GM19035 (cell line): Measurements from ENCODE around the gene MACF1.

Experiments
- ATAC-seq: cut with Tn5 transposase; IDR thresholded peaks from one replicate; pipeline ENCODE4 v1.9.1; 2021; ENCODE audit not compliant: unreplicated experiment

The MACF1 gene

DNA sequence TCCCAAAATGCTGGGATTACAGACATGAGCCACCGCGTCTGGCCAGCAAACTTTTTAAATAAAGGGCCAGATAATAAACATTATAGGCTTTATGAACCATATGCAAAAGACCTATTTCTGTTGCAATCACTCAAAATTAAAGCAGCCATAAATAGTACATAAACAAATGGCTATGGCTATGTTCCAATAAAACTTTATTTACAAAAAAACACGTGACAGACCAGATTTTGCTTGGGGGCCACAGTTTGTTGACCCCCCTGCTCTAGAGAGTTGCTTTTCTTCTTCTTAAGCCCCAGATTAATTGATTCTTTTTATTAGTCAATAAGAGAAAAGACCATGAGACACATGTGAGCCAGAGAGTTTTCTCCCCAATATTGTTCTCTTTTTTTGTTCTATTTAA lies 138.3 kb downstream of the MACF1 start:
- ATAC-seq, result no peak

DNA sequence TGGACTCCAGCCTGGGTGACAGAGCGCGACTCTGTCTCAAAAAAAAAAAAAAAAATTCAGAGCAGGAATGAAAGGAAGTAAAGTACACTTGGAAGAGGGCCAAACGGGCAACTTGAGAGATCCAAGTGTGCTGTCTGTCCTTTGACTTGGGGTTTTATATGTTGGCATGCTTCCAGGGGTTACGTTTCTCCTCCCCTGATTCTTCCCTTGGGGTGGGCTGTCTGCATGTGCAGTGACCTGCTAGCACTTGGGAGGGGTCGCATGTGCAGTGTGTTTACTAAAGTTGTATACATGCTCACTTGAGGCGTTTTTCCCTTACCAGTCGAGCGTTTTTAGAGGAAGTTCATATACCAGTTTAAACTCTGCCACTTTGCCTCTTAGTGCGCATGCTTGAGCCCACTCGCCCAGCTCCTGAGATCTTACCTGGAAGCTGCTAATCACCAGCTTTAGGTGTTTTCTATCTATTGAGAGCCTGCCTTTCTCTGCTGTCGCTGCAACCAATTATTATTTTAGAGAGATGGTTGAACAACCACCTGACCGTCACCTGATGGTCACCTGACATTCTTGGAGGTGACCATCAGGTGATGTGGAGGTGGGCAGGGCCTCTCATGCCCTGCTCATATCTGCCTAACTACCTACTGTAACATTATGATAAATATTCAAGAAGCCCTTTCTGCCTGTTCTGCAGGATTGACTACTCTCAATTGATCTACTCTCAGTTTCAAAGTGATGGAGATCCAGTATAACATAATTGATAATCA lies 140.1 kb downstream of the MACF1 start:
- no peak for ATAC-seq

DNA sequence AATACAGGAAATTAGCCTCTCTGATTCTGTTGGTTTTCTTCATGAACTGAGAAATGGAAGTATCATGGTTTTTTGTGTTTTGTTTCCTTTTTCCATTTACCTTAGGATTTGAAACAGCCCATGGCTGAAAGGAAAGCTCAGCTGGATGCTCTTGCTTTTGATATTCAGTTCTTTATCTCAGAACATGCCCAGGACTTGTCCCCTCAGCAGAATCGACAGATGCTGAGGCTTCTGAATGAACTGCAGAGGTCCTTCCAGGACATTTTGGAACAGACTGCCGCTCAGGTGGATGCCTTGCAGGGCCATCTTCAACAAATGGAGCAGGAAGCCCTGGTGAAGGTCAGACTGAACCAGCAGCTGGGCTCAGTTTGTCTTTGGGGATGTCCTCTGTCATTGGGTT lies 142.4 kb downstream of the MACF1 start:
- ATAC-seq, result no peak

DNA sequence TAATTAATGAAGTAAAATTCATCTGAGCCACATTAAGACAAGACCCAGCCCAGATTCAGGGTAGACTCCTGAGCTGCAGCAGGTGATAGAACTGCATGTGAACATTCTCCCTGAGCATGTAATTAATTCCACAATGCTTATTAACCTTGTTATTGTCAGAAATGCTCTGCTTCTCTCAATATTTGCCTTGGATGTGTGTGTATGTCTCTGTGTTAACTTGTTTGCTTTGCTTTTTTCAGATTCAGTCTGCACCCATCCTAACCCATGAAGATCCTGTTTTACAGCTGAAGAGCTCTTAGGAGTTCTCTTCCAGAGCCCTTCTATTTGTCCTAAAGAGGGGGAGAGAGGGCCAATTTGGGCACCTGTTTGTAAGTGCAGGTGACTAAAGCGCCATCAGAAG lies 143.8 kb downstream of the MACF1 start:
- no peak for ATAC-seq

DNA sequence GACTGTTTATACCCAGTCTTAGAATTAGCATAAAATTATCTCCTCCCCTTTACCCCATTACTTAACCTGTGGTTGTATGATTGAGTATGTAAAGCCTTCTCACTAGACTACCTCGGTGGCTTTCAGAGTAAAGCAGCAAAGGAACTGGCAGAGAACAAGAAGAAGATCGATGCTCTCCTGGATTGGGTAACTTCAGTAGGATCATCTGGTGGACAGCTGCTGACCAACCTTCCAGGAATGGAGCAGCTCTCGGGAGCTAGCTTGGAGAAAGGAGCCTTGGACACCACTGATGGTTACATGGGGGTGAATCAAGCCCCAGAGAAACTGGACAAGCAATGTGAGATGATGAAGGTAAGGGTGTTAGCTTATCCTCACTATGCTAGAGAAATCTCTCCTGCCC lies 148.4 kb downstream of the MACF1 start:
- no peak for ATAC-seq

DNA sequence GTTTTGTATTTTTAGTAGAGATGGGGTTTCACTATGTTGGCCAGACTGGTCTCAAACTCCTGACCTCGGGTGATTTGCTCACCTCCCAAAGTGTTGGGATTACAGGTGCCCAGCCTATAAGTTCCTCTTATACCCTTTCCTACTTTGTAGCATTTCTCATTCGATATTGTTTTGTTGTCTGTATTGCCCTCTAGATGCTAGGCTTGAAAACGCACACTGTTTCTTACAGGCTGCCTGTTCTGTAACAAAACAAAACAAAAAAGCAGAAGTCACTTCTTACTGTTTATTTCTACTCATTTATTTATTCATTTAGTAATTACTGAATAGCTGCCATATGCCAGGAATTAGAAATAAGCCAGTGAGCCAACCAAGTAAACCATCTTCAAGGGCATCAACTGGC lies 150.1 kb downstream of the MACF1 start:
- no peak for ATAC-seq

DNA sequence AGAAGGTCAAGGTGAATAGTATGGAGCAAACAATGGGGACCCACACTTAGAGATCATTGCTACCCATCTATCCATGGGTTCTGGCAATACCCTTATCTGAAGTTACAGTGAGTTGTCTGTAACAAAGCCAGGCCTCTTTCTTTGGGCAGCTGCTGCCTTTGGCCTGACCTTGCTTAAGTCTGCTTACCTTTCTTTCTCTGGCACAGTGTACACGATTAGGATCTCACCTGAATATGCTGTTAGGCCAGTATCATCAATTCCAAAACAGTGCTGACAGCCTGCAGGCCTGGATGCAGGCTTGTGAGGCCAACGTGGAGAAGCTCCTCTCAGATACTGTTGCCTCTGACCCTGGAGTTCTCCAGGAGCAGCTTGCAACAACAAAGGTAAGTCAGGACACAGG lies 154.0 kb downstream of the MACF1 start:
- no peak for ATAC-seq

DNA sequence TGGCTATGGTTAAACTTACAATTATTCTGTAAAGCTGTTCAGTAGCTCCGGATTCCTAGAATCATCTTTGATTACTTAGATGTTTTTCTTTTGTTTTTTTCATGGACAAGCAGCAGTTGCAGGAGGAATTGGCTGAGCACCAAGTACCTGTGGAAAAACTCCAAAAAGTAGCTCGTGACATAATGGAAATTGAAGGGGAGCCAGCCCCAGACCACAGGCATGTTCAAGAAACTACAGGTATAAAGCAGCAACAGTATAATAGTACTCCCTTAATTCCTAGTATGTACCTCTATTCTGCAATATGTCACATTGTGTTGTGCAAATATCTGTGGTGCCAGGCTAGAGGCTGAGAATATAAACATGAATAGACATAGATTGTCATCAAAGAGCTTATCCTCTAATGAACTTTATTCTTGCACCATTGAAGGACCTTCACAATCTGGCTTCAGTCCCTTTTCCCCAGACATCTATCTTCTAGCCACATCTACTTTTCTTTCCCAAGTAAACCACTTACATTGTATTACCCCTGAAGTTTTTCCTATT lies 154.6 kb downstream of the MACF1 start:
- no peak for ATAC-seq

DNA sequence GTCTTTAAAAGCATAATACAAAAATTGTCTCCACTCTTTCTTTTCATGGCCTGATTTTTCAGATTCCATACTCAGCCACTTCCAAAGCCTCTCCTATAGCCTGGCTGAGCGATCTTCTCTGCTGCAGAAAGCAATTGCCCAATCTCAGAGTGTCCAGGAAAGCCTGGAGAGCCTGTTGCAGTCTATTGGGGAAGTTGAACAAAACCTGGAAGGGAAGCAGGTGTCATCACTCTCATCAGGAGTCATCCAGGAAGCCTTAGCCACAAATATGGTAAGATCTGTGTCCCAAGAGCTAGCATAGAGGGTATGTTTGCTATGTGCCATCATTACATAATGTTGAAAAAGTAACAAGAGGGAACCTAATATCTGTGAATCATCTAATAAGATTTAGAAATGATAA lies 156.2 kb downstream of the MACF1 start:
- no peak for ATAC-seq

DNA sequence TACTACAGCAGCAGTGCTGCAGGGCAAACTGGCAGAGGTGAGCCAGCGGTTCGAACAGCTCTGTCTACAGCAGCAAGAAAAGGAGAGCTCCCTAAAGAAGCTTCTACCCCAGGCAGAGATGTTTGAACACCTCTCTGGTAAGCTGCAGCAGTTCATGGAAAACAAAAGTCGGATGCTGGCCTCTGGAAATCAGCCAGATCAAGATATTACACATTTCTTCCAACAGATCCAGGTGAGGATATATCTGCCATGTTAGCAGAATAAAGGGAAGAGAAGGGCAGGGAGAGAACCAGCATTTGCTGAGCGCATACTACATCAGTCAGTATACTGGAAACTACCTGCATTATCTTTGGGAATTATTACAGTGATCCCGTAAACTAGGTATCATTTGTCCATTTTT lies 157.0 kb downstream of the MACF1 start:
- ATAC-seq, result no peak

DNA sequence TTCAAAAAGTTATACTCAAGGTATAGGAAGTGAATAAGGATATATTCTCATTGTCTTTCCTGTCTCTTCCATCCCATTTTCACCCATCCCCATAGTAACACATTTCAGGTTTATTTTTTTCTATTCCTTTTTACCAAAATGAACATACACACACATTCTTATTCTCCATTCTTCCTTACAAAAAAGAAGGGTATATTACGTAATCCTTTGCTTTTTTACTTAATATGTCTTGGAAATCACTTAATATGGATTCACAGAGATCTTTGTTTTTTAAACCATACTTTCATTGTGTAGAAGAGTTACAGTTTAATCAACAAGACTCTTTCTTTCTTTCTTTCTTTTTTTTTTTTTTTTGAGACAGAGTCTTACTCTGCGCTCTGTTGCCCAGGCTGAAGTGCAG lies 158.8 kb downstream of the MACF1 start:
- ATAC-seq, result no peak

DNA sequence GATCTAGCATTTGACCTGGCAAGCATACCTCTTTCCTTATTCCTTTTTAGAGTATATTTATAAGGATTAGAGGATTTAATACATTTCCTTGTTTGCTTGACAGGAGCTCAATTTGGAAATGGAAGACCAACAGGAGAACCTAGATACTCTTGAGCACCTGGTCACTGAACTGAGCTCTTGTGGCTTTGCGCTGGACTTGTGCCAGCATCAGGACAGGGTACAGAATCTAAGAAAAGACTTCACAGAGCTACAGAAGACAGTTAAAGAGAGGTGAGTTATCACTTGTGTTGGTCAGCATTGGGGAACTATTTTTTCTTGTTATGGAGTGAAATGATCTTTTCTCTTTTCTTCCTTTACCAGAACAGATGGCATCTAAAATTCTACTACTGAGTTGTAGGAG lies 163.6 kb downstream of the MACF1 start:
- no peak for ATAC-seq

DNA sequence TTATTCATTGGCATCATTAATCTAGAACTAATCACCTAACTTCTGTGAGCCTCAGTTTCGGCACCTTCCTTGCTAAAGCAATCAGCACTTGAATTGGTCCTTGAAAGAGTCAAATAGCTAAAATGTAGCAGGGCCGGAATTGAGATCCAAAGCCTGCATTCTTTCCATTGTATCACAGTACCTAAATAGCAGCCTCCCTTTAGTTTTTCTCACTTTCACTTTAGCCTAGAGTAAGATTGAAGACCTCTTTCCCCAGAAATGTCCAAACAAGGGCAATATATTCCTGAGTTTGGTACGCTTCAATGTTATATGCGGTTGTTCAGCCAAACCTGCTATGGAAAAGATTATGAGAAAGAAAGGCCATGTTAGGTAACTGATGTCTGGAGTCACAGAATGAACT lies 165.1 kb downstream of the MACF1 start:
- no peak for ATAC-seq

DNA sequence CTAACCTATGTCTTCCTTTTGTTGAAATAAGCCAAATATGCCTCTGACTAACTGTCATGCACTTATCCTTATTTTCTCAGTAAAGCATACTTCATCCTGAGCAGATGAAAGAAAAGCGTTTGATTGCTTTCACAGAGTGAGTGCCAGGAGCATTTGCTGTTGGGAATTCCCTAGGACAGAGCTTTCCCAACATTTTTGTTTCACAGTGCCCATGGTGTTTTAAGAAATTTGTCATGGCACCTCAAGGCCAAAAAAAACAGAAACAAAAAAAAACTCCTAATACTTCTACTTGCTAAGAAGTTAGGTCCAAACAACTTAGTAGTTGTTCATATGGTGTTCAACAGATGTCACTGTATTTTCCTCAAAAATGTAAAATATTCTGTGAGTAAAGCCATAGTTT lies 166.1 kb downstream of the MACF1 start:
- ATAC-seq, result no peak

DNA sequence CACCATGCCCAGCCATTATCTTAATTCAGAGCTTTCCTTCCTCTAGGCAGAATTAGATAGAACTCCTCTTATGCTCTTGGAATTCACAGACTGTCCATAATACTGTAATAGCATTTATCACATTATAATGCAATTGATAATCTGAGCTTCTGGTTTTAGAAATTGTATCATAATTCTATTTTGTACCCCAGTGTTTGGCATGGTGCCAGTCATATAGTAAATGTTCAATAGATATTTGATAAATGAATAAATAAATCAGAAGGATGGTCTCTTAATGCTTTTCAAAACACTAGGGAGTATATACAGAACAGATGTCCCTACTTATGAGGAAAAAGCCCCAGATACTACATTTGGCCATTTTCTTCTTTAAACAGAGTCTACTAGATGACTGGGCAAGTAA lies 167.6 kb downstream of the MACF1 start:
- ATAC-seq, result no peak

DNA sequence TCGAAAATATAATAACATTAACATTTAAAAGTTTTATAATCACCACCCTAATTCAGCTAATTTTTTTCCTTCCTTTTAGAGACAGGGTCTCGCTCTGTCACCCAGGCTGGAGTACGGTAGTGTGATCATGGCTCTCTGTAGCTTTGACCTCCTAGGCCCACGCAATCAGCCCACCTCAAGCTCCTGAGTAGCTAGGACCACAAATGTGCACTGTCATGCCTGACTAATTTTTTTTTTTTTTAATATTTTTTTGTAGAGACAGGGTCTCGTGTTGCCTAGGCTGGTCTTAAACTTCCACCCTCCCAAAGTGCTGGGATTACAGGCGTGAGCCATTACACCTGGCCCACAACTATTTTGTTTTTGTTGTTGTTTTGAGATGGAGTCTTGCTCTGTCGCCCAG lies 172.2 kb downstream of the MACF1 start:
- ATAC-seq, result no peak

DNA sequence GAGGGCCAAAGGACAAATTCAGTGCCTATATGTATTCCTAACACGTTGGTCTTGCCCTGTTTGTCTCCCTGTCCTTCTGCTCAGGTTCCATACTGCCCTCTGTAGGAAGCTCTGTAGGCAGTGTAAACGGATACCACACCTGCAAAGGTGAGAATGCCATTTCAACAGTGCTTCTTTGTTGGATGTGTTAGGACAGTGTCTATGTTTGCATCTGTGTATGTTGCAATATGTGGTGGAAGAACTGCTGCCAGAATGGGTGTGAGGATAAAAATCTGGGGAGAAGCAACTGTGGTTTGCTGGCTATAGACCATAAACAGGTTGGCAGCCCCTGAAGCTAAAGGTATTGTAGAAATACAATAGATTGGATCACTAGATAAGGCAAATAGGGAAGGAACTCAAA lies 173.9 kb downstream of the MACF1 start:
- no peak for ATAC-seq

DNA sequence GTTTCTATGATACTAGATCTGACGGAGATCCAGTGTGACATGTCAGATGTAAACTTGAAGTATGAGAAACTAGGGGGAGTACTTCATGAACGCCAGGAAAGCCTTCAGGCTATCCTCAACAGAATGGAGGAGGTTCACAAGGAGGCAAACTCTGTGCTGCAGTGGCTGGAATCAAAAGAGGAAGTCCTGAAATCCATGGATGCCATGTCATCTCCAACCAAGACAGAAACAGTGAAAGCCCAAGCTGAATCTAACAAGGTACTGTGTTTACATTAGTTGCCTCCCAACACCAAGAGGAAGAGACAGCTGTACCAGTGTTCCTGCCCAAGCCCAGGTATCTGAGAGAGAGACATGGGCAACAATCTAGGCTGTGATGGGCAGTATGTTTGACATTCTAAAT lies 174.7 kb downstream of the MACF1 start:
- ATAC-seq, result no peak

DNA sequence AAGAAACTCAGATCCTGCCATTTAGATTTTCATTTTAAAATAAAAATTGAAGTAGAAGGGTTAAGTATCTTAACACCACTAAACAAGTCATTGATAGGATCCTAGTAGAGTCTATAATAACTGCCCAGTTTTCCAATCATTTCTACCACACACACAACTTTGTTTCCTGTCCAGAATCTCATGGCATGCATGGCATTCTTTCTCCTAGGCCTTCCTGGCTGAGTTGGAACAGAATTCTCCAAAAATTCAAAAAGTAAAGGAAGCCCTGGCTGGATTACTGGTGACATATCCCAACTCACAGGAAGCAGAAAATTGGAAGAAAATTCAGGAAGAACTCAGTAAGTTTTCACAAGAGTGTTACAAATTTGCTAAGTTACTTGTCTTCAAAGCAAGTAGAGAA lies 175.5 kb downstream of the MACF1 start:
- ATAC-seq, result no peak

DNA sequence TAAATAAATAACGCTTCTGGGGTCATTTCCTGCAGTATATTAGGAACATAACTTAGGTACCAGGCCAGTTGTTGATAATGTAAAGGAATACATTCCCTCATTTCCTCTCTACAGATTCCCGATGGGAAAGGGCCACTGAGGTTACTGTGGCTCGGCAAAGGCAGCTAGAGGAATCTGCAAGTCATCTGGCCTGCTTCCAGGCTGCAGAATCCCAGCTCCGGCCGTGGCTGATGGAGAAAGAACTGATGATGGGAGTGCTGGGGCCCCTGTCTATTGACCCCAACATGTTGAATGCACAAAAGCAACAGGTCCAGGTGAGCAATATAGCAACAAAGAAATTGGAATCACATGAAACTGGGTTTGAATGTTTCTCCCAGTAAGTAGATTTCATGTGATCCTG lies 177.3 kb downstream of the MACF1 start:
- no peak for ATAC-seq

DNA sequence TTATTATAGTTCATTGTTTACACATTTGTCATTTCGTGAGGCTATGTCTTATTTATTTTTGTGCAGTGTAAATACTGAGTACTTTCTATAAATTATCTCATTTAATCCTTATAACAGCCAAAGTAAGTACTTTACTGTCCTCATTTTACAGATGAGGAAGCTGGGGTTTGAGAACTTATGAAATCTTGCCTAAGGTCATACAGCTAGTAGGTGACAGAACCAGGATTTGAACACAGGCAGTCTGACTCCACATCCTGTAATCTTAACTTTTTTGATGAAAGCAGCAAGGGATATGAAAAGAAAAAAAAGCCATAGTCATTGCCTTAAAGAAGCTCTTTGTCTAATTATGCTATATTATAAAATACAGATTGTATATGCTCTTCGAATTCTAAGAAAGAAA lies 179.8 kb downstream of the MACF1 start:
- ATAC-seq, result no peak

DNA sequence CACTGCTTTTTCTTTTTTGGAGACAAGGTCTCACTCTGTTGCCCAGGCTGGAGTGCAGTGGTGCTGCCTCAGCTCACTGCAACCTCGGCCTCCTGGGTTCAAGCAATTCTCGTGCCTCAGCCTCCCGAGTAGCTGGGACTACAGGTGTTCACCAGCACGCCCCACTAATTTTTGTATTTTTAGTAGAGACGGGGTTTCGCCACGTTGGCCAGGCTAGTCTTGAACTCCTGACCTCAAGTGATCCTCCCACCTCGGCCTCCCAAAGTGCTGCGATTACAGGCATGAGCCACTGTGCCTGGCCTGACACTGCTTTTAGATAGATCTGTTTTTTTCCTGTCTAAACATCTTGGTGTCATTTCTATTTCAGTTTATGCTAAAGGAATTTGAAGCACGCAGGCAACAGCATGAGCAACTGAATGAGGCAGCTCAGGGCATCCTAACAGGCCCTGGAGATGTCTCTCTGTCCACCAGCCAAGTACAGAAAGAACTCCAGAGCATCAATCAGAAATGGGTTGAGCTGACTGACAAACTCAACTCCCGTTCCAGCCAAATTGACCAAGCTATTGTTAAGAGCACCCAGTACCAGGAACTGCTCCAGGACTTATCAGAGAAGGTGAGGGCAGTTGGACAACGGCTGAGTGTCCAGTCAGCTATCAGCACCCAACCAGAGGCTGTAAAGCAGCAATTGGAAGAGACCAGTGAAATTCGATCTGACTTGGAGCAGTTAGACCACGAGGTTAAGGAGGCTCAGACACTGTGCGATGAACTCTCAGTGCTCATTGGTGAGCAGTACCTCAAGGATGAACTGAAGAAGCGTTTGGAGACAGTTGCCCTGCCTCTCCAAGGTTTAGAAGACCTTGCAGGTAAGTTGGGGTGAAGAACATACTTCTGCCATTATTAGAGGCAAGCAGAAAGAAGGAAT lies 180.8 kb downstream of the MACF1 start:
- ATAC-seq, result no peak
